Activated CD4-positive, alpha-beta T cell treated with anti-CD3 and anti-CD28 coated beads, Interleukin-2, amount 10 ng/mL, durations not matched to agents 24 days and 14 days (primary cell): ENCODE measurements around the gene OPCML. TPM values are rescaled to one million over a fixed set of nuclear protein-coding genes. Genes with fewer than 3 reads are reported as not detected.

ENCODE experiments used
- DNase-seq: peaks from one replicate; pipeline ENCODE4 v3.0.0; 2022
- H3K27ac Mint-ChIP-seq: one replicate; pipeline ENCODE4 v1.8.0; 2022; ENCODE audit warnings: mild to moderate bottlenecking, mixed read lengths
- H3K27me3 Mint-ChIP-seq: one replicate; pipeline ENCODE4 v1.8.0; 2022; ENCODE audit warnings: mixed read lengths
- H3K36me3 Mint-ChIP-seq: one replicate; pipeline ENCODE4 v1.8.0; 2022; ENCODE audit warnings: low read depth, mild to moderate bottlenecking, mixed read lengths
- H3K4me1 Mint-ChIP-seq: one replicate; pipeline ENCODE4 v1.8.0; 2021; ENCODE audit warnings: mixed read lengths
- H3K4me3 Mint-ChIP-seq: one replicate; pipeline ENCODE4 v1.8.0; 2022; ENCODE audit warnings: mild to moderate bottlenecking, moderate library complexity, mixed read lengths
- H3K9me3 Mint-ChIP-seq: one replicate; pipeline ENCODE4 v1.8.0; 2021; ENCODE audit warnings: mixed read lengths
- intact Hi-C: fragments of 100-400 bp; cut with micrococcal nuclease; formaldehyde crosslinking; loops from one replicate; pipeline ENCODE4 v1.15.1; 2023
- total RNA-seq: library from RNA; stranded (reverse); gene quantifications from 2 replicates; pipeline ENCODE4 v1.2.3, GENCODE V29; 2022

Gene OPCML
- total RNA-seq, 1 donor from 2014 or later = not detected

DNA sequence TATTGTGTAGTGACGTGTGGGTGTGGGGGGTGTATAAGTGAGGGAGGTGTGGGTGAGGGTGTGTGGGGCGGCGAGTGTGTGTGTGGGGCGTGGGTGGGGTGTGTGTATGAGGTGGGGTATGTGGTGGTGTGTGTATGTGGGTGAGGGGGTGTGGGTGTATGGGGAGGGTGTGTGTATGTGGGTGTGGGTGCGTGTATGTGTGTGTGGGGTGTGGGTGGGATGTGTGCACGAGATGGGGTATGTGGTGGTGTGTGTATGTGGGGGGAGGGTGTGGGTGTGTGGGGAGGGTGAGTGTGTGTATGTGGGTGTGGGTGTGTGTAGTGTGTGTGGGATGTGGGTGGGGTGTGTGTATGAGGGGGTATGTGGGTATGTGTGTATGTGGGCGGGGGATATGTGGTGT lies 205.5 kb downstream of the OPCML start:
- H3K4me1 Mint-ChIP-seq = no peaks in the 10 kb centered on the region
- intact Hi-C loops = no loop called here
- H3K9me3 Mint-ChIP-seq = peaks cover 6% of the 10 kb centered on the region
- H3K4me3 Mint-ChIP-seq = no peak overlapping the region
- H3K36me3 Mint-ChIP-seq = no peaks in the 10 kb centered on the region
- no peak for DNase-seq
- no peaks in the 10 kb centered on the region for H3K27me3 Mint-ChIP-seq
- H3K27ac Mint-ChIP-seq = no peak overlapping the region

DNA sequence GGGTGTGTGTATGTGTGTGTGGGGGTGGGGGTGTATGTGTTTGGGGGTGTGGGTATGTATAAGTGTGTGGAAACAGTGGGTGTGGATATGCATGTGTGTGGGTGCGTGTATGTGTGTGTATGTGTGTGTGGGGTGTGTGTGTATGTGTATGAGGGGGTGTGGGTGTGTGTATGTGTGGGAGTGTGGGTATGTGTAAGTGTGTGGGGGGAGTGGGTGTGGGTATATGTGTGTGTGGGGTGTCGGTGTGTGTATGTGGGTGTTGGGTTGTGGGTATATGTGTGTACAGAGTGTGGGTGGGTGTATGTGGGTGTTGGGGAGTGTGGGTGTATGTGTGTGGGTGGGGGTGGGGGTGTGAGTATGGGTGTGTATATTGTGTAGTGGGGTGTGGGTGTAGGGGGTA lies 206.0 kb downstream of the OPCML start:
- no peak for DNase-seq
- H3K27me3 Mint-ChIP-seq = no peaks in the 10 kb centered on the region
- no peaks in the 10 kb centered on the region for H3K36me3 Mint-ChIP-seq
- no peak overlapping the region for H3K27ac Mint-ChIP-seq
- H3K4me1 Mint-ChIP-seq = no peaks in the 10 kb centered on the region
- peaks cover 6% of the 10 kb centered on the region for H3K9me3 Mint-ChIP-seq
- intact Hi-C loops = no loop called here
- H3K4me3 Mint-ChIP-seq = no peak overlapping the region

DNA sequence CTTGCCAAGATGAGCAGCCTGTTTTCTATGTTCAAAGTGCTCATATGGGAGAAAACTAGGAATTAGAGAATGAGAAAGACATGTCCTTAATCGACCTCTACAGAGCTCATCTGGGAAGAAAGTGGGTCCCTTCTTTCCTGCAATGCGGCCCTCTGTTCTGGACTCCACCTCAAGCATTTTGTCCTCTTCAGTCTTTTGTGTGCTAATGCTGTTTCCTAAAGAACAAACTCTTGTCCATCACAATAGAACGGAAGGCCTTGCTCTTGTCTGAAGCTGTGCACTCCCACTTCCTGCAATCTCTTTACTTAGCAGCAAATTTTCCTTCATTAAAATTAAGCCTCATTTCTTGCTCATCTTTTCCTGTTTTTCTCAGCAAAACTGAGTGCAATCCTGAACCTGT lies 206.6 kb downstream of the OPCML start:
- Mint-ChIP-seq H3K36me3 (no peaks in the 10 kb centered on the region), H3K27ac (no peak overlapping the region), H3K4me1 (no peaks in the 10 kb centered on the region), H3K4me3 (no peak overlapping the region), H3K9me3 (peaks cover 6% of the 10 kb centered on the region), H3K27me3 (no peaks in the 10 kb centered on the region)
- intact Hi-C loops = no loop called here
- no peak for DNase-seq

DNA sequence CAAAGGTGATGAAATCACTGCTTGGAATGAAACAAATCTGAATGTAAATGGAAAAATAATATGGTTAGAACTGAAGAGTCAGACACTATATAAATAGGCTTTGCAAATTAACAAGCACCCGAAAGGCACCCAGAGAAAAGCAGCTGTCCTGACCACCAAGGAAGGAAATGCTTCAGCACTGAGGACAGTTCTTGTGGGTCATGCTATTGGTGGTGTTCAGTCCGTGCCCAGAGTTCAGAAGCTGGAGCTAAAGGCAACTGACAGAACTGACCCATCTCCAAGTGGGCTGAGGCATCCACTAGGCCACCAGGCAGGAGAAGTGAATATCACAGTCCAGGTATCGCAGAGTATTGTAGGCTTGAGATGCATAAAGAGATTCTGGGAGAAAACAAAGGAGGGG lies 208.9 kb downstream of the OPCML start:
- Mint-ChIP-seq H3K4me3 (no peak overlapping the region), H3K4me1 (no peaks in the 10 kb centered on the region), H3K27ac (no peak overlapping the region), H3K36me3 (no peaks in the 10 kb centered on the region), H3K9me3 (peaks cover 6% of the 10 kb centered on the region), H3K27me3 (no peaks in the 10 kb centered on the region)
- no peak for DNase-seq
- intact Hi-C loops = no loop called here

DNA sequence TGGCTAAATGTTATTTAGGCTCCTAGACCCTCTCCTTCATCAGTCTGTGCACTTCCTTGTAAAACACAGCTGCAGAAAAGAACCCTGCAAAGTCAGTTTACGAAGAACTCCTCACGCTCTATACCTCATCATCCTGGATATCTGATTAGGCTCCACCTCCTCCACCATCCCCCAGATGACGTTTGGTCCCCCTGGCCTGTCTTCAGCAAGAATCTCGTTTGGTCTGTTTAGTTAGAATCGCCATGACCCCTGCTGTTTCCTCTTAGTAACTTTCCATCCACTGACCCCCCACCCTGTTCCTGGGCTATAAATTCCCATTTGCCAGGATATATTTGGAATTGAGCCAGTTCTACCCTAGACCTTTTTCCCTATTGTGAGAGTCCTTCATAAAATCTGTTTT lies 214.1 kb downstream of the OPCML start:
- Mint-ChIP-seq H3K27me3 (no peaks in the 10 kb centered on the region), H3K4me1 (no peaks in the 10 kb centered on the region), H3K9me3 (no peaks in the 10 kb centered on the region), H3K36me3 (no peaks in the 10 kb centered on the region), H3K4me3 (no peak overlapping the region), H3K27ac (no peak overlapping the region)
- no peak for DNase-seq
- intact Hi-C loops = no loop called here

DNA sequence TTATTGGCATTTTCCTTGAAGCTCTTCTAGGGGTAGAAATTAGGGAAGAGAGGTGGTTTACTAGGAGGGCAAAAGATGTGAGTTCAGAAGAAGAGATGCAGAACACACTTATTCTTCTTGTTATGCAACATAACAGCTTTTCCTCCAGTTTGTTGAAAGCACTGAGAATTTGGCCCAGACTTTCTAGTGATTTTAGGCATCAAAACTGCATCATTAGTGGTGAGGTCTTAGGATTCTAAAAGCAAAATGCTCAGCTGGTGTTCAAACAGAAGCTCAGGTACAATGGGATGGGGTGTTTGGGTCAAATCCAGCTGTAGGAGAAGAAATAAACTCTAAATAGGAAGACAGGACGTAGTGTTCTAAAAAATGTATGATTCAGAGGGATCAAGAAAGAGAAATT lies 221.1 kb downstream of the OPCML start:
- no peak overlapping the region for H3K27ac Mint-ChIP-seq
- no peaks in the 10 kb centered on the region for H3K4me1 Mint-ChIP-seq
- no peaks in the 10 kb centered on the region for H3K27me3 Mint-ChIP-seq

DNA sequence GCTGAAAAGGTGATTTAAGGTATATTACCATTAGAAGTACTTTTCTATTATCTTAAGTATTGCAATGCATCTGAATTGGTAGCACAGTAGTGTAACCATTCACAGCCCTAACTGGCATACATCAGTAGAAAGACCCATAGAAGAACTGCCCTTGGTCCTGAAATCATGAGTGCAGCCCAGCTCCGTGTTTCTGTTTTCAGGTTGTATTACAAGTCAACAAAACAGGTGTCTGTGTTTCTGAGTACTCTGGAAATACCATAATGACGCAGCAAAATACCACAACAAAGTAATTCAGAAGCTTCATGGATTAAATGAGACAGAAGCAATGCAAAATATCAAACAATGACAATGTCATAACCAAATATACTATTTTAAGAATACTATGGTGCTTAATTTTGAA lies 226.3 kb downstream of the OPCML start:
- Mint-ChIP-seq H3K27ac (no peak overlapping the region), H3K4me3 (no peak overlapping the region), H3K4me1 (no peaks in the 10 kb centered on the region), H3K27me3 (no peaks in the 10 kb centered on the region), H3K36me3 (no peaks in the 10 kb centered on the region), H3K9me3 (no peaks in the 10 kb centered on the region)
- intact Hi-C loops = no loop called here
- no peak for DNase-seq

More for the DNA sequence above, 221.1 kb downstream of the OPCML start:
- no peaks in the 10 kb centered on the region for H3K9me3 Mint-ChIP-seq
- DNase-seq = no peak
- H3K4me3 Mint-ChIP-seq = no peak overlapping the region
- intact Hi-C loops = no loop called here
- H3K36me3 Mint-ChIP-seq = no peaks in the 10 kb centered on the region

DNA sequence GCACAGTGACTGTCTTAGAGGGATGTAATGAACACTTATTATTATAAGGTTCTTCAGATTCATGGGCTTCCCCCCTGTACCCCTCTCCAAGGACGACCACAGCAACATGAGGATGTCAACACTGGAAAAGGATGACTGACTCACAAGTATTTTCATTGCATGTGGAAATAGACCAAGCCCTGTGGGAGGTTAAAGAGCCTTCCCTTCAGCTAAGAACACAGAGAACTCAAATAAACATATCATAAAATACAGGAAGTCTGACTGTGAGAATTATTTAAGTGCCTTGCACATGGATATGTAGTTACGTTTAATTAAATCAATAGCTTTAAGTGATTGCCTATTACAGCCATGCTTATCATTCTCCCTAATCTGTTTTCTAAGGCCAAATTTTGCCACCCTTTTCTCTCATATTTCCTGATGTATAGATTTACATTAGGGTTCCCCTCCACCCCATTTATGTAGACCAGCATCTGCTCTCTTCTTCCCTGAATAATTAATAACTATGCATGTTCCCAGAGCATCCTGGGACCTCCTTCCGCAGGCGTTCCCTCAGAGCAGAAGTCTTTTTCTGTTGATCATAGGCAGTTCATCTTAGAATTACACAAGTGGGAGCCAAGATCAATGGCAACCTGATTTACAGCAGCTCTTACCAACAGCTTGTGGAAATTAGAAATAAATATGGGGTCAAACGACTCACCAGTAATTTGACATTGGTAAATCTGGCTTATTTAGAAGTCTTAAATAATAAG lies 226.9 kb downstream of the OPCML start:
- no peaks in the 10 kb centered on the region for H3K4me1 Mint-ChIP-seq
- no peaks in the 10 kb centered on the region for H3K27me3 Mint-ChIP-seq
- intact Hi-C loops = no loop called here
- DNase-seq = no peak
- H3K9me3 Mint-ChIP-seq = no peaks in the 10 kb centered on the region
- H3K36me3 Mint-ChIP-seq = no peaks in the 10 kb centered on the region
- no peak overlapping the region for H3K4me3 Mint-ChIP-seq
- H3K27ac Mint-ChIP-seq = no peak overlapping the region

DNA sequence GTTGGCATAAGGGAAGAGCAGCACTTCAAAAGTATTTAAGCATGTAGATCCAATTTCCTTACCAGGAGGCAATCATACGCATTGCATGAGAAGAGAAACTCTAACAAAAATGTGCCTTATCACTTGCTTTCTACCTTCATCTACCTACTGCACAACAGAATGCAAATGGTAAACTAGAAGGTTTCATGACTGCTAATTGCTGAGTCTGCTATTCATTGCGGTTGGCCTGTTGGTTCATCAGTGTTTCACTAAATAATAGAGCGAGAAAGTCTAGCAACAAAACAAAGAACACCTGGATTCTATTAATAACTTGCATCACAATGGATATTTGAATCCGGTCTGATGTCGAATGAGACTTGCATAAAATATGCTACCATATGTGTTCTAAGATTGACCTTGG lies 229.0 kb downstream of the OPCML start:
- H3K27me3 Mint-ChIP-seq = no peaks in the 10 kb centered on the region
- no peaks in the 10 kb centered on the region for H3K4me1 Mint-ChIP-seq
- no peaks in the 10 kb centered on the region for H3K9me3 Mint-ChIP-seq
- H3K27ac Mint-ChIP-seq = no peak overlapping the region
- H3K4me3 Mint-ChIP-seq = no peak overlapping the region
- intact Hi-C loops = no loop called here
- no peaks in the 10 kb centered on the region for H3K36me3 Mint-ChIP-seq
- no peak for DNase-seq

DNA sequence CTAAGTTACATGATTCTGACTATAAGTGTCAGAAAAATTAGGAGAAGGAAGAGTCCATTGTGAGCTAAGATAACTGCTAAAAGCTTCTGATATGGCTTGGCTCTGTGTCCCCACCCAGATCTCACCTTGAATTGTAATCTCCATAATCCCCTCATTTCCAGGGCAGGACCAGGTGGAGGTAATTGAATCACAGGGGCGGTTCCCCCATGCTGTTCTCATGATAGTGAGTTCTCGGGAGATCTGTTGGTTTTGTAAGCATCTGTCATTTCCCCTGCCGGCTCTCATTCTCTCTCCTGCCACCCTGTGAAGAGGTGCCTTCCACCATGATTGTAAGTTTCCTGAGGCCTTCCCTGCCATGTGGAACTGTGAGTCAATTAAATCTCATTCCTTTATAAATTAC lies 230.2 kb downstream of the OPCML start:
- H3K9me3 Mint-ChIP-seq = no peaks in the 10 kb centered on the region
- no peak overlapping the region for H3K4me3 Mint-ChIP-seq
- no peaks in the 10 kb centered on the region for H3K27me3 Mint-ChIP-seq
- no peaks in the 10 kb centered on the region for H3K4me1 Mint-ChIP-seq
- intact Hi-C loops = no loop called here
- no peaks in the 10 kb centered on the region for H3K36me3 Mint-ChIP-seq
- DNase-seq = no peak
- no peak overlapping the region for H3K27ac Mint-ChIP-seq

DNA sequence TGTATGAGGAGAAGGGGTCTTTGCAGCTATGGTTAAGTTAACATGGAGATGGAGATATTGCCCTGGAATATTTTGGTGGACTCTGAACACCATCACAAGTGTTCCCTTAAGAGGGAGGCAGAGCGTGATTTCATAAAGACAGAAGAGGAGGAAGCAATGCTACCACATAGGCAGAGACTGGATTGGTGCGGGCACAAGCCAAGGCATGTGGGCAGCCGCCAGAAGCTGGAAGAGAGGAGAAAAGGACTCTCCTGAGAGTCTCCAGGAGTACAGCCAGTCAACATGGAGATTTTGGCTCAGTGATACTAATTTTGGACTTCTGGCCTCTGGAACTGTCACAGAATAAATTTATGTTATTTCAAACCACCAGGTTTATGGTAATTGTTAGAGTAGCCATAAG lies 231.6 kb downstream of the OPCML start:
- intact Hi-C loops = no loop called here
- Mint-ChIP-seq H3K36me3 (no peaks in the 10 kb centered on the region), H3K27me3 (no peaks in the 10 kb centered on the region), H3K4me1 (no peaks in the 10 kb centered on the region), H3K9me3 (no peaks in the 10 kb centered on the region), H3K27ac (no peak overlapping the region), H3K4me3 (no peak overlapping the region)
- DNase-seq = no peak

DNA sequence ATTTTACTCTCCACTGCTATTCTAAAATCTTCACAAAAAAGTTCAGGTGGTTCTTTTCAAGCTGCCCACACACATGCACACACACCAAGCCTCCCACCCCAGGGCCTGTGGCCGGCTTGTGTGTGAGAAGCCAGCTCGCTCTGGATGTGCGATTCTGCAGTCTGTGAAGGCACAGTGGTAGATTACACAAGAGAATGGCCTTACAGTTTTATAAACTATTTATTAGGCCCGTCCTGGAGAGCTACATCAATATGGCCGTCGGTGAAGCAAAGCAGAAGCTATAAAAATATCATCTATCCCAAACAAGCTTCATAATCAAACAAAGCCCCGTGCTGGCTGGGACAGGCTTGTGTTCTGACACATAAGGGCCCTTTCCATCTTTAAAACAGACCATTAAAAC lies 240.5 kb downstream of the OPCML start:
- Mint-ChIP-seq H3K4me3 (no peak overlapping the region), H3K9me3 (no peaks in the 10 kb centered on the region), H3K27ac (no peak overlapping the region), H3K36me3 (no peaks in the 10 kb centered on the region), H3K27me3 (no peaks in the 10 kb centered on the region), H3K4me1 (no peaks in the 10 kb centered on the region)
- intact Hi-C loops = no loop called here
- no peak for DNase-seq

DNA sequence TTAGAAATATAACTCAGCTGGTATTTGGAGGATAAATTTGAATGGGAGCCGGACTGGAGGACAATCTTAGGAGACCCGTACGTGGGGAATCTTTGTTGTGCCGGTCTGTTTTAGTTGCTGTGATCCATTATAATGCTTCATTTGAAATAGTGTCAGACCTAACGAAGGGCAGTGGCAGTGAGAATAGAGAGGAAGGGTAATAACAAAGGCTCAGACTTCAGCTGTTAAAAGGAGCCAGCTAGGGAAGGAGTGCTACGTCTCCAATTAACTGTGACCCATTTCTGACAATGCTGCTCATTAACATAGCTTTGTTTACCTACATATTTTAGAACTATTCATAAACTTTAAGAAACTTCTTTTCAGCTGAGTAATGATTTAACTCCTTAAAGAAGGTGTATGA lies 246.9 kb downstream of the OPCML start:
- DNase-seq = no peak
- H3K4me3 Mint-ChIP-seq = no peak overlapping the region
- no peaks in the 10 kb centered on the region for H3K36me3 Mint-ChIP-seq
- intact Hi-C loops = no loop called here
- H3K27me3 Mint-ChIP-seq = no peaks in the 10 kb centered on the region
- no peaks in the 10 kb centered on the region for H3K9me3 Mint-ChIP-seq
- H3K27ac Mint-ChIP-seq = no peak overlapping the region
- no peaks in the 10 kb centered on the region for H3K4me1 Mint-ChIP-seq

DNA sequence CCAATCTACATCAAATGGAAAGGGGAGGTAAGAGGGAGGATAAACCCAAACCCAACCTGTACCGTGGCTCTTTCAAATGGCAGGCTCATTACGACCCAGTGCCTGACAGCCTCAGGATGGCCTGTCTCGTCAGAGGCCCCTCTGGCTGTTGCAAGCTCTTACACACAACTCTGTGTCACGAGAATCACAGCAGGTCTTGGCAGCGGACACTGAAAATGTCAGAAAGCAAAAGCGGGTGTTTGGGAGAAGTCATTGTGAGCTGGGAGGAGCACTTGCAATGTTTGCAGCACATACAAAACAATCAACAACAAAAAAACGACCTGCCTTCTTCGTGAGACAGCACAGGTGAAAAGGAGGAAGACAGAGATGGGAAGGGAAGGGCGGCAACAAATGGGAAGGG lies 248.1 kb downstream of the OPCML start:
- intact Hi-C loops = no loop called here
- H3K27ac Mint-ChIP-seq = no peak overlapping the region
- no peak for DNase-seq
- H3K36me3 Mint-ChIP-seq = no peaks in the 10 kb centered on the region
- no peaks in the 10 kb centered on the region for H3K27me3 Mint-ChIP-seq
- no peaks in the 10 kb centered on the region for H3K4me1 Mint-ChIP-seq
- no peak overlapping the region for H3K4me3 Mint-ChIP-seq
- H3K9me3 Mint-ChIP-seq = no peaks in the 10 kb centered on the region

DNA sequence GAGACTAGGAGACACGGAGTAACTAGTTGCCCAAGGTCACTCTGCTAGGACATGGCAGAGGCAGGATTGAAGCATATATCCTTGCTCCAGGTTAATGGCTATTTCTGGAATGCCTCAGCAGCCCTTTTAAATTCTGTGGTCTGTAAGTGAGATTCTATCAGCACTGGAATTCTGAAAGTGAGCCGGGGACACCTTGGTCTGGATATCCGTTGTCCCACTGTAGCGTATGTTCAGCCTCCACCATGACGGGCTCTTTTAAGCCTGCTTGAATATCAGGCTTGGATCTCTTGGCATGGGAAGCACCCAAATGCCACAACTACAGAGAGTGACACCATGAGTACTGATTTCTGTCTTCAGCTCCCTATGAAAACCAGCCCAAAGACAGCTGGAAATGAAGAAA lies 254.4 kb downstream of the OPCML start:
- no peak for DNase-seq
- H3K36me3 Mint-ChIP-seq = no peaks in the 10 kb centered on the region
- intact Hi-C loops = no loop called here
- H3K4me1 Mint-ChIP-seq = no peaks in the 10 kb centered on the region
- no peaks in the 10 kb centered on the region for H3K9me3 Mint-ChIP-seq
- no peak overlapping the region for H3K27ac Mint-ChIP-seq
- no peak overlapping the region for H3K4me3 Mint-ChIP-seq
- peaks cover 2% of the 10 kb centered on the region for H3K27me3 Mint-ChIP-seq
